ENCODE data around the gene ART5. TPM values are rescaled to one million over a fixed set of nuclear protein-coding genes. Genes with fewer than 3 reads are reported as not detected.

The ART5 gene
- total and polyA plus RNA-seq, 9 of the 15 experiments (the other 6 are each of a cell fraction or from before 2014, with no cell fraction given): 0.08 to 0.59 (median 0.33) TPM

DNA sequence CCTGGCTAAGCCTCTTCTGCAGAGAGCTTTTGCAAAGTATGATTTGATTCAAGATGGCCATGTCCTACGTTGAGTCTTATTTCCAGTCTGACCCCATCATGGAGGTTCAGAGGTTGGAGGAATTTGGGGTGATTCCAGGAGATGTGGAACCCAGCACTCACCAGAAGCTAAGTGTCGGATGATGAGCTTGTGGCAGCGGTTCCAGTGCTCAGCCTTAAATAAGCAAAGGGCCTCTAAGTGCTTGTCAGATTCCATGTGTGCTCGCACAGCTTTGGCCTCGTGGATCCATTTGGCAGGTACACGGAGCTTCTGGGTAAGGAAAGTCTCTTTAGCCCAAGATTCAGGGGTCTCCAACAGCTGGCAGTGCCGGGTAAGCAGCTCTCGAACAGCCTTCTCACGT, 41.2 kb upstream of the ART5 start:
- no peak for FAIRE-seq
- H3K4me3 ChIP-seq: no peak overlapping the region
- H3K27ac ChIP-seq (ENCODE audit: extremely low read depth, low read depth, low read length): no peak overlapping the region
- CTCF ChIA-PET (ENCODE audit: low intra/inter-chr PET ratio): no interaction called here
- POLR2A ChIA-PET: interaction anchor here (0.6 to 1.0 kb wide), 2 partner anchors 13 to 1569 kb away, joined by 3 read pairs; no protein-coding TSS in a partner anchor
- no peaks in the 10 kb centered on the region; the same call in 1 of the 2 replicates for H4K20me1 ChIP-seq (replicated peaks; ENCODE audit: control insufficient read depth, insufficient read depth, low read length)
- H3K36me3 ChIP-seq (ENCODE audit: control insufficient read depth, insufficient read depth, low read length): peaks cover 94% of the 10 kb centered on the region
- H3K4me2 ChIP-seq (ENCODE audit: insufficient read depth, low read length): no peak overlapping the region
- 93% methylated on average over 9 of the region's 9 CpGs for WGBS (ENCODE audit: insufficient coverage, low coverage, missing lambda C conversion rate)
- H3K9me1 ChIP-seq (ENCODE audit: control insufficient read depth, insufficient read depth, low read length): no peaks in the 10 kb centered on the region
- H3K9ac ChIP-seq (ENCODE audit: insufficient read depth in 1 of 2, low read depth in 2 of 2, low read length in 2 of 2): no peak overlapping the region
- no peaks in the 10 kb centered on the region for H3K79me2 ChIP-seq (ENCODE audit: control insufficient read depth, insufficient read depth, low read length)
- no peak overlapping the region for H2AFZ ChIP-seq (ENCODE audit: low read depth, low read length)
- BruUV-seq (replicated peaks): no TSS peak
- no peak for ATAC-seq
- no peaks in the 10 kb centered on the region for H3K27me3 ChIP-seq (ENCODE audit: control insufficient read depth in 2 of 2, insufficient read depth in 2 of 2, low read length in 2 of 2)
- in situ Hi-C loops (cut with MboI): no loop called here
- H3K9me3 ChIP-seq (replicated peaks; ENCODE audit: control insufficient read depth, insufficient read depth, low read depth, low read length): no peaks in the 10 kb centered on the region
- intact Hi-C loops (cut with micrococcal nuclease): no loop called here
- DNase-seq (ENCODE audit: extremely low read depth in 1 of 4, low spot score in 3 of 4): peak in 1 of 4 experiments; percentile 27
- peaks cover 0 to 5% of the 10 kb centered on the region in 2 experiments; a peak in 3 of 5 replicates for H3K4me1 ChIP-seq (replicated peaks in 1 of 2; ENCODE audit: control insufficient read depth in 2 of 2, insufficient read depth in 2 of 2, low read length in 2 of 2)
- no peak for TF ChIP-seq TFAM (CRISPR knock-in tag; conservative IDR thresholded peaks at IDR 0.05)
- TF ChIP-seq, protein P1, sequence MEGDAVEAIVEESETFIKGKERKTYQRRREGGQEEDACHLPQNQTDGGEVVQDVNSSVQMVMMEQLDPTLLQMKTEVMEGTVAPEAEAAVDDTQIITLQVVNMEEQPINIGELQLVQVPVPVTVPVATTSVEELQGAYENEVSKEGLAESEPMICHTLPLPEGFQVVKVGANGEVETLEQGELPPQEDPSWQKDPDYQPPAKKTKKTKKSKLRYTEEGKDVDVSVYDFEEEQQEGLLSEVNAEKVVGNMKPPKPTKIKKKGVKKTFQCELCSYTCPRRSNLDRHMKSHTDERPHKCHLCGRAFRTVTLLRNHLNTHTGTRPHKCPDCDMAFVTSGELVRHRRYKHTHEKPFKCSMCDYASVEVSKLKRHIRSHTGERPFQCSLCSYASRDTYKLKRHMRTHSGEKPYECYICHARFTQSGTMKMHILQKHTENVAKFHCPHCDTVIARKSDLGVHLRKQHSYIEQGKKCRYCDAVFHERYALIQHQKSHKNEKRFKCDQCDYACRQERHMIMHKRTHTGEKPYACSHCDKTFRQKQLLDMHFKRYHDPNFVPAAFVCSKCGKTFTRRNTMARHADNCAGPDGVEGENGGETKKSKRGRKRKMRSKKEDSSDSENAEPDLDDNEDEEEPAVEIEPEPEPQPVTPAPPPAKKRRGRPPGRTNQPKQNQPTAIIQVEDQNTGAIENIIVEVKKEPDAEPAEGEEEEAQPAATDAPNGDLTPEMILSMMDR (IDR thresholded peaks at IDR 0.05 in 2 of 3, conservative IDR thresholded peaks at IDR 0.05 in 1 of 3; ENCODE audit: insufficient read depth in 2 of 3, low read depth in 1 of 3, low read length in 3 of 3): peak in 2 of 3 experiments; percentile 10 to 34; a peak in 1 of 6 replicates

DNA sequence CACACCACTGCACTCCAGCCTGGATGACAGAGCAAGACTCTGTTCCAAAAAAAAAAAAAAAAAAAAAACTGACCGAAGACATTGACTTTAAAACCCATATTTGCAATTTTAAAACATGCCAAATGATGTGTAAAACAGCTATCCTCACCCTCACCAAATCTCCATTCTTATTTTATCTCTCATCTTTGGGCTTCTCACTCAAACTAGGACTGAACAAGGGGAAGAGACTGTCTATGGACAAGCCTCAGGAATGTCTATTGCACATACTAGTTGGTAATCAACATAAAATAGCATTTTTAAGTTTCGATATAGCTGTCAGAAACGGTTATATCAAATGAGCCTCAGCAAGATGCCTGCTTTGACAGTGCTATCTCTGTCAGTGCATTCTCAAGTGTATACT, 37.3 kb upstream of the ART5 start:
- H3K27ac ChIP-seq (ENCODE audit: extremely low read depth, low read depth, low read length): no peak overlapping the region
- H3K9ac ChIP-seq (ENCODE audit: insufficient read depth in 1 of 2, low read depth in 2 of 2, low read length in 2 of 2): no peak overlapping the region
- no peak overlapping the region for H3K4me3 ChIP-seq
- no peaks in the 10 kb centered on the region for H3K79me2 ChIP-seq (ENCODE audit: control insufficient read depth, insufficient read depth, low read length)
- H3K4me1 ChIP-seq (replicated peaks in 1 of 2; ENCODE audit: control insufficient read depth in 2 of 2, insufficient read depth in 2 of 2, low read length in 2 of 2): no peaks in the 10 kb centered on the region
- H3K36me3 ChIP-seq (ENCODE audit: control insufficient read depth, insufficient read depth, low read length): peaks cover 93% of the 10 kb centered on the region
- no peaks in the 10 kb centered on the region for H3K27me3 ChIP-seq (ENCODE audit: control insufficient read depth in 2 of 2, insufficient read depth in 2 of 2, low read length in 2 of 2)
- intact Hi-C loops (cut with micrococcal nuclease): no loop called here
- H3K4me2 ChIP-seq (ENCODE audit: insufficient read depth, low read length): no peak overlapping the region
- no peaks in the 10 kb centered on the region; the same call in 1 of the 2 replicates for H4K20me1 ChIP-seq (replicated peaks; ENCODE audit: control insufficient read depth, insufficient read depth, low read length)
- H3K9me1 ChIP-seq (ENCODE audit: control insufficient read depth, insufficient read depth, low read length): peaks cover 1% of the 10 kb centered on the region
- no peak overlapping the region for H2AFZ ChIP-seq (ENCODE audit: low read depth, low read length)
- ATAC-seq: no peak
- POLR2A ChIA-PET: no interaction called here
- DNase-seq (ENCODE audit: extremely low read depth in 1 of 4, low spot score in 3 of 4): no peak
- no TSS peak for BruUV-seq (replicated peaks)
- H3K9me3 ChIP-seq (replicated peaks; ENCODE audit: control insufficient read depth, insufficient read depth, low read depth, low read length): no peaks in the 10 kb centered on the region
- FAIRE-seq: no peak
- WGBS (ENCODE audit: insufficient coverage, low coverage, missing lambda C conversion rate): 97% methylated on average over 3 of the region's 3 CpGs
- in situ Hi-C loops (cut with MboI): no loop called here
- TF ChIP-seq SOX6 (IDR thresholded peaks at IDR 0.05) (no peak), MYC (IDR thresholded peaks at IDR 0.05; ENCODE audit: low read depth, low read length) (no peak), MYC (CRISPR knock-in tag; IDR thresholded peaks at IDR 0.05; ENCODE audit: borderline replicate concordance, low read depth) (no peak), GATAD2B (IDR thresholded peaks at IDR 0.05; ENCODE audit: borderline replicate concordance) (no peak), ZNF668 (CRISPR knock-in tag; IDR thresholded peaks at IDR 0.05) (no peak)
- CTCF ChIA-PET (ENCODE audit: low intra/inter-chr PET ratio): interaction anchor here (0.6 kb wide), 1 partner anchor 259 kb away, joined by 3 read pairs; no protein-coding TSS in a partner anchor
